Fibroblast of gingiva (primary cell): Measurements from ENCODE around the gene ADARB1.

Source experiments
- DNase-seq: peaks from one replicate; pipeline ENCODE4 v3.0.0-alpha.2; 2011; ENCODE audit warnings: low read depth

Gene ADARB1

GRCh38 chr21:45170987-45171386 lies 96.6 kb downstream of the ADARB1 start:
- no peak for DNase-seq

GRCh38 chr21:45172420-45172819 lies 98.0 kb downstream of the ADARB1 start:
- no peak for DNase-seq

DNA sequence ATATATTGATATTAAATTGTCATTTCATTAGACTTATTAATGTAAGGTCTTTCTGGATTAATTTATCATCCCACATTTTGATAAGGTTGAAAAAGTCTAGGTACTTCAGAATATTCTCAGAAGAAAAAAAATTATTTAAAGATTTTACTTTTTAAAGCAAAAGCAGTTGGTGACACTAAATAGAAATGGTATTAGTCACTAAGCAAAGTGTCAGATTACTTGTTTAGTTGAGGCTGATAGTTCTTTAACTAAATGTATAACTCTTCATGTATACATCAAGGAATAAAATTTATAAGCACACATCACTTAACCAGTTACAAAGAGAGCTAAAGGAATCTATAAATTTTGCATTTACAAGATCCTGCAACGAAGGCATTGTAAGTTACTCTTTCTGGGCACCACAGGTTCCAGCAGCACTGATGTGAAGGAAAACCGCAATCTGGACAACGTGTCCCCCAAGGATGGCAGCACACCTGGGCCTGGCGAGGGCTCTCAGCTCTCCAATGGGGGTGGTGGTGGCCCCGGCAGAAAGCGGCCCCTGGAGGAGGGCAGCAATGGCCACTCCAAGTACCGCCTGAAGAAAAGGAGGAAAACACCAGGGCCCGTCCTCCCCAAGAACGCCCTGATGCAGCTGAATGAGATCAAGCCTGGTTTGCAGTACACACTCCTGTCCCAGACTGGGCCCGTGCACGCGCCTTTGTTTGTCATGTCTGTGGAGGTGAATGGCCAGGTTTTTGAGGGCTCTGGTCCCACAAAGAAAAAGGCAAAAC lies 101.1 kb downstream of the ADARB1 start:
- DNase-seq = no peak

DNA sequence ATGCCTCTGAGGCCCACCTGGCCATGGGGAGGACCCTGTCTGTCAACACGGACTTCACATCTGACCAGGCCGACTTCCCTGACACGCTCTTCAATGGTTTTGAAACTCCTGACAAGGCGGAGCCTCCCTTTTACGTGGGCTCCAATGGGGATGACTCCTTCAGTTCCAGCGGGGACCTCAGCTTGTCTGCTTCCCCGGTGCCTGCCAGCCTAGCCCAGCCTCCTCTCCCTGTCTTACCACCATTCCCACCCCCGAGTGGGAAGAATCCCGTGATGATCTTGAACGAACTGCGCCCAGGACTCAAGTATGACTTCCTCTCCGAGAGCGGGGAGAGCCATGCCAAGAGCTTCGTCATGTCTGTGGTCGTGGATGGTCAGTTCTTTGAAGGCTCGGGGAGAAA lies 101.8 kb downstream of the ADARB1 start:
- no peak for DNase-seq

DNA sequence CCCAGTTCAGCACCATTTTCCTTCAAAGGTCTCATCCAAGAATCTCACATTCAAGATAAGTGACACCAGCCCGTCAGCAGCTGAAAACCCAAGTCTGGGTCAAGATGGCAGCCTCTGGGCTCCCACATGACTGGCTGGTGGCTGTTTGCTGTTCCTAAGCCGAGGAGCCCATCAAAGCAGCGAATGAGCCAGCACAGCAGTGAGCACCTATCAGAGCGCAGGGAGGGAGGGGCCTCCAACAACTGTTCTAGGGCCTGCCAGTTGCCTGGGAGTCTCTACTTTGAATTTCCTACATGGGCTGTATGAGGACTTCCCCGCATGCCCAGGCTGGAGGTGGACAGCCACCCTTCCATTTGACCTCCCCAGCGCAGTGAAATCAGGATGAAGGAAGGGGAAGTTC lies 102.7 kb downstream of the ADARB1 start:
- DNase-seq = no peak

GRCh38 chr21:45178070-45178608 lies 103.8 kb downstream of the ADARB1 start:
- DNase-seq = no peak

- DNase-seq = no peak
These were observed 104.6 kb downstream of the ADARB1 start for GRCh38 chr21:45178971-45179370.

DNA sequence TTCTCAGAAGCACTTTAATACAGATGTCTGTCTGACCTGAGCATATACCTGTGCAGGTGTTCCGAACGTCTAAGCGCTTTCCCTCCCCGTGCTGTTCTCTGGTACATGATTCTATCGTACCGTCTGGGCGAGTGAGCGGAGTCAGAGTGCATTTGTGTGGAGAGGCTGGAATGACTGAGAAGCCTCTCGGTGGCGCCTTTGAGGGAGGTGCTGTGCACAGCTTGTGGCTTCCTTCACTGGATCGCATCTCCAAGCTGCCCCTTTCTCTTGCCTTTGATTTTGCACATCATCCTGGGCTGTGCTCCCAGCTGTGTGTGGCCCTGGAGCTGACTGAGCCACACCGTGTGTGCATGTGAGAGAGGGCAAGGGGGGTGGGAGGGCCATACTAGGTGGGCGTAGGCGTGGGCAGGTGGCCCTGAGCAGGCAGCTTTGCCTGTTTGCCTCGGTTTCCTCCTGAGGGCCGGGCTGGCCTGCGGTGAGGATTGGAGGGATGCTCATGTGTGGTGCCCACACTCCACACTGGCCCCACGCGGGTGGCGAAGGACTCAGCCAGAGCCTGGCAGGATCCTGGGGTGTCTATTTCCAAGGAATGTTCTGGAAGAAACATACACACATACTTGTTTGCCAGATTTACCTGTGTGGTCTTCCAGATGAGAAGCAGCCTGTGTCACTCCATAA lies 105.3 kb downstream of the ADARB1 start:
- DNase-seq = no peak

- no peak for DNase-seq
These were observed 105.8 kb downstream of the ADARB1 start for GRCh38 chr21:45180246-45180599.

DNA sequence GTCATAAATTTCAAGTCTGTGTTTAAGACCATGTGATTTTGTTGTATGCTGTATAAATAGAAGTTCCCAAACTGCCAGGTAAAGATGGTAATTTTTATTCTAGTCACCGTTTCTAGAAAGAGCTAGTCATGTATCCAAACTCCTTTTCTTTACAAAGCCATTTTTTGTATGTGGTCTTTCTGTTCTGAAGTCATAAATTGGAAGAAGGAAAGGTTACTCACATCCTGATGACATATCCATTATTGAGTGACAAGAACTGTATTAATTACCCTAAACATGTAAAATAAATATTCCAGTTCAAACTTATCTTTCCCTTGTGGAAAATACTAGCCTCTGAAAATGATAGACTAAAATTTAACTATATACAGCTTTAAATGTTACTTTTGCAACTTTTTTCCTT lies 108.6 kb downstream of the ADARB1 start:
- no peak for DNase-seq

GRCh38 chr21:45183852-45184251 lies 109.5 kb downstream of the ADARB1 start:
- no peak for DNase-seq

GRCh38 chr21:45184869-45185268 lies 110.5 kb downstream of the ADARB1 start:
- DNase-seq = no peak

DNA sequence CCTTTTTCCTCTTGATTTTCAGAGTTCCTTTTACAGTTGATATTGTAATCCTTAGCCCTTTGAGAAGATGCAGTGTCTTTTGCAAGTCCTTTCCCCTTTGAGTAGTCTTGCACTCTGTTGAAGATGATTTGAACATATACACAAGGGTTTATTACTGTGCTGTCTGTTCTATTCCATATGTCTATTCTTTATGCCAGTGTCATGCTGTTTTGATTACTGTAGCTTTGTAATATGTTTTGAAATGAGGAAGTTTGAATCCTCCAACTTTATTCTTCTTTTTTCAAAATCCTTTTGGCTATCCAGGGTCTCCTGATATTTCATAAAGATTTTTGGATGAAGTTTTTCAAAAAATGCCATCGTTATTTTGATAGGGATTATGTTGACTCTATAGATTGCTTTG lies 112.3 kb downstream of the ADARB1 start:
- DNase-seq = no peak

GRCh38 chr21:45187646-45188045 lies 113.3 kb downstream of the ADARB1 start:
- no peak for DNase-seq

DNA sequence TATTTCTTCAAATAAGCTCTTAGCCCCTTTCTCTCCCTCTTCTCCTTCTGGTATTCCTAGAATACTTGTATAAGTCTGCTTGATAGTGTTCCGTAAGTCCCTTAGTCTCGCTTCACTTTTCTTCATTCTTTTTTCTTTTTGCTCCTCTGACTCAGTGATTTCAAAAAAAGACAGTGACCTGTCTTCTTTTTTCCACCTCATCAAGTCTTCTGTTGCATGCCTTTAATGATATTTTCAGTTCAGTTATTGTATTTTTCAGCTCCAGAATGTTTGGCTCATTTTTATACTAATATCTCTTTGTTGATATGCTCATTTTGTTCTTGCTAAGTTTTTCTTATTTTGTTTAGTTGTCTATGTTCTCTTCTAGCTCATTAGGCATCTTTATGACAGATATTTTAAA lies 115.6 kb downstream of the ADARB1 start:
- DNase-seq = no peak

- no peak for DNase-seq
These were observed 118.0 kb downstream of the ADARB1 start for GRCh38 chr21:45192332-45192731.

DNA sequence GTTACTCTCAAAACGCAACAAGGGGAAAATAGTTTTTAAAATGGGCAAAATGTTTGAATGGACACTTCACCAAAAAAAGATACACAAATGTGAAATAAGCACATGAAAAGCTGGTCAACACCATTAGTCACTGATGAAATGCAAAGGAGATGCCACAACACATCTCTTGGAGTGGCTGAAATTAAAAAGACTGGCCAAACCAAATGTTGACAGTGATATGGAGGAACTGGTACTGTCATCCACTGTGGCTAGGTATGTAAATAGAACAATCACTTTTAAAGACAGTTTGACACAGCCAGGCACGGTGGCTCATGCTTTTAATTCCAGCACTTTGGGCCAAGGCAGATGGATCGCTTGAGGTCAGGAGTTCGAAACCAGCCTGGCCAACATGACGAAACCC lies 122.2 kb downstream of the ADARB1 start:
- DNase-seq = no peak

DNA sequence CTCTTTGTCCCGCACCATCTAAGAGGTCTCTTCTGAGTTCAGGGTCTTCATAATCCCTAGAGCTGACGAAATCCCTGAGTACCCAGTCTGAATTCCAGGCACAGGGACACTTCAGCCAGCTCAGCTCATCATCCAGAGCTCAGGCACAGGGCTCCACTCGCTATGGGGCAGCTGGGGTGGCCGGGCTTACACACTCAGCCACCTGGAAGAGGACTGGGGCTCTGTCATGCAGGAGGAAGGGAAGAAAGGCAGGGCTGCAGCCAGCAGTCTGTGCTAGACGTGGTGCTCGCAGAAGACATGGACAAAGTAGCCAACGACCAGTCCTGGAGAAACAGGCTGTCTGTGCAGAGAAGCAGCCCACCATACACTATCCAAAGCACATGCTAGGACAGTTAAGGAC lies 124.8 kb downstream of the ADARB1 start:
- no peak for DNase-seq

DNA sequence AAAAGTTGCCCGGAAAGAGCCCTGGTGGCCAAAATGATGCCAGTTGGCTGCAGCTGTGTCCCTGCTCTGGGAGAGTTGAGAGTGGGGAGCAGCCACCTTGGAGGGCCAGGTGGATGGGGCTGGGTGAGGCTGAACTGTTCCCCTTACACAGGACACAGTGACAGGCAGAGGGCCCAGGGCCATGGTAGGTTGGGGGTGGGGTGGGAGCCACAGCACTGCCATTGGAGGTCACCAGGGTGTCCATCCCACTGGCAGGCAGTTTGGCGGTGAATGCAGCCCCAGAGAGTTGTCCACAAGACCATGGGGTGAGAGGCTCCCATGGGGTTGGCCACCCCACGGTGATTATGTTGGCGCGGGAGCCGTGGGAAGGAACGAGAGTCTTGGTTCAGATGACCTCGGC lies 125.7 kb downstream of the ADARB1 start:
- DNase-seq = no peak

DNA sequence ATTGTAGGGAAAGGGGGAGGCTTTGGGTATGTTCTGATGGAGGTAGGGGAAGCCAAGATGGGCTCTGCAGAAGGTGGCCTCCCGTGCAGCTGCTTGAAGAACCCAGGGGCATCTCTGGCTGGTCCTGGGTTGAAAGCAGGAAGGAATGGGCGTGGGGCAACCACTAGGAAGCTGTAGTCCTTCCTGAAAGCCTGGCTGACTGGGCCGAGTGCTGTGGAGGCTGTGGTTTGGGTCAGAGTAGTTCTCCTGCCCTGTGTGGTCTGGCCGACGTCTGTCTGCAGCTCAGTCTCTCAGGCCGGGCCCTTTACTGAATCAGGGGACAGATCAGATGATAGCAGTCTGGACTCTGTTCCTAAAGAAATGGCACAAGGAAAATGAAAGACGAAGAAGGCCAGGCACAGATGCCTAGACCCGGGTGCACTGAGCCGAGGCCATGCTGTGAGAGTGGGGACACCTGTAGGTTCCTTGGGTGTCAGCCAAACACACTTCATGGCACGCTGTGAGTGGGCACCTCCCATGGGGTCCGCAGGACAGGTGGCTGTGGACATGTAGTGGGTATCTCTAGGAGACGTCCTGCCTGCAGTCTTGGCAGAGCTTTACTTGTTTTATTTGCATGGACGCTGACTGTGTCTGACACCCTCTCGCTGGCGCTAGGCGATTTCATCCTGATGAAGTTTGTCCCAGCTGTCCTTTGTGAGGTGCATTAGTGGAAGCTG lies 126.4 kb downstream of the ADARB1 start:
- no peak for DNase-seq

DNA sequence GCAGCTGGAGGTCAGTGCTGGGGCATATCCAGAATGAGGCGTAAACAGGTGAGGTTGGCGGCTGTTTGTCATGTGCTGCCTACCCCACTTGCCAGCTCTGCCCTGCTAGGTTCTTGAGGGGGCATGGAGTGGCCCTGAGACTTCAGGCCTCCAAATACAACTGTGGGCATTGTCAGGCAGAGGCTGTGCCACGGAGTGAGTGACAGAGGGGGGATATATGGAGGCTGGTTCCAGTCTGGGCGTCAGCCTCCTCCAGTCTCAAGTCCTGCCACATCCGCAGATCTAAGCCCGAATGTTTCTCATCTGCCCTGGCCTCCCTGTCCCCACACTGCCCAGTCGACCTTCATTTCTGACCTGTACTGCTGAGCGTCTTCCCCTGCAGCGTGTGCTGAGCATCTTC lies 128.0 kb downstream of the ADARB1 start:
- DNase-seq = no peak

DNA sequence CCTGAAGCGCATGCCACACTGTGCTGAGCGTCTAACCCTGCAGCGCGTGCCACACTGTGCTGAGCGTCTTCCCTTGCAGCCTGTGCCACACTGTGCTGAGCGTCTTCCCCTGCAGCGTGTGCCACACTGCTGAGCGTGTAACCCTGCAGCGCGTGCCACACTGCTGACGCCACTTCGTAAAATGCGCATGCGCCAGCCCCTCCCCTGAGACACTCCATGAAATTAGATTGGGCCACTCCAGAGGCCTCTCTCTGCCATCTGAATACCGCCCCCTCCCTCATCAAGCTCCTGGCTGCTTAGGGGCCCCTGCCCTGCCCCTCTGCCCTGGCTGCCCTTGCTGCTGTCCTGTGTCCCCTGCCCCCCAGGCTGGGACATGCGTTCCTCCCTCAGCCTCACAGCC lies 128.5 kb downstream of the ADARB1 start:
- DNase-seq = no peak

DNA sequence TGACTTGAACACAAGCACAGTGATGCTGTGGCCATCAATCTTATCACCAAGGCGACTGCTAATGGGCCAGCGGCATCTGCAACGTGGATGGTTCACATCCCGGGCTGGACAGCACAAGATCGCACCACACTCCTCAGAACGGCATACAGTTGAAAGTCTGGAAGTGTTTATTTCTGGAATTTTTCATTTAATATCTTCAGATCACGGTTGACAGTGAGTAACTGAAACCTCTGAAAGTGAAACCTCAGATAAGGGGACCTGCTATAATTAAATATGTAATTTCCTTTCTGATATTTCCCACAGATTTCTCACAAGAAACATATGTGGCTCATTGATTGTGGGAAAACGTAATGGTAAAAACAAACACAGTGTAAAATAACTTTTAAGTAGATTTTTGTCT lies 129.6 kb downstream of the ADARB1 start:
- DNase-seq = no peak
